H9 (cell line): ENCODE data around the gene ZFYVE27. TPM values are rescaled to one million over a fixed set of nuclear protein-coding genes. Genes with fewer than 3 reads are reported as not detected.

ENCODE experiments used
- DNase-seq: peaks from one replicate; pipeline ENCODE4 v3.0.0-alpha.2; 2017
- H2AFZ ChIP-seq: one replicate; pipeline ENCODE4 v1.6.1; 2013; ENCODE audit warnings: mild to moderate bottlenecking, low read length, control low read depth, moderate library complexity
- H2AK5ac ChIP-seq: 2 replicates; pipeline ENCODE4 v1.6.1; 2013; ENCODE audit warnings: low read length, control low read depth, mixed read lengths; ENCODE audit not compliant: insufficient read length
- H2BK120ac ChIP-seq: one replicate; pipeline ENCODE4 v1.6.1; 2013; ENCODE audit warnings: low read depth, mild to moderate bottlenecking, low read length, control low read depth, inconsistent platforms; ENCODE audit not compliant: poor library complexity, severe bottlenecking
- H2BK12ac ChIP-seq: 2 replicates; pipeline ENCODE4 v1.6.1; 2013; ENCODE audit warnings: low read length, control low read depth, mixed read lengths, low read depth; ENCODE audit not compliant: insufficient read length
- H2BK15ac ChIP-seq: 2 replicates; pipeline ENCODE4 v1.6.1; 2013; ENCODE audit warnings: low read depth, low read length, control low read depth
- H2BK20ac ChIP-seq: one replicate; pipeline ENCODE4 v1.6.1; 2013; ENCODE audit warnings: low read depth, mild to moderate bottlenecking, low read length, control low read depth, inconsistent platforms; ENCODE audit not compliant: poor library complexity, severe bottlenecking
- H2BK5ac ChIP-seq: 2 replicates; pipeline ENCODE4 v1.6.1; 2013; ENCODE audit warnings: low read length, control low read depth, mixed read lengths; ENCODE audit not compliant: insufficient read length
- H3K14ac ChIP-seq: 2 replicates; pipeline ENCODE4 v1.6.1; 2013; ENCODE audit warnings: low read length, control low read depth; ENCODE audit not compliant: insufficient read depth
- H3K18ac ChIP-seq: 2 replicates; pipeline ENCODE4 v1.6.1; 2013; ENCODE audit warnings: low read depth, mild to moderate bottlenecking, mixed read lengths, low read length, control low read depth; ENCODE audit not compliant: insufficient read length
- H3K23ac ChIP-seq: 2 replicates; pipeline ENCODE4 v1.6.1; 2013; ENCODE audit warnings: low read length, control low read depth, mixed read lengths, low read depth; ENCODE audit not compliant: insufficient read length
- H3K23me2 ChIP-seq: 2 replicates; pipeline ENCODE4 v1.6.1; 2013; ENCODE audit warnings: low read depth, mild to moderate bottlenecking, mixed read lengths, low read length, control low read depth; ENCODE audit not compliant: insufficient read length, poor library complexity, severe bottlenecking
- H3K27ac ChIP-seq: 2 replicates; pipeline ENCODE4 v1.5.1; 2013; ENCODE audit warnings: low read length, control low read depth, mixed read lengths, low read depth; ENCODE audit not compliant: insufficient read length
- H3K27me3 ChIP-seq: 2 replicates; pipeline ENCODE4 v1.6.1; 2013; ENCODE audit warnings: low read length, control low read depth, inconsistent platforms; ENCODE audit not compliant: insufficient read depth
- H3K4ac ChIP-seq: 2 replicates; pipeline ENCODE4 v1.6.1; 2013; ENCODE audit warnings: low read depth, mild to moderate bottlenecking, control low read depth, inconsistent platforms, low read length, moderate library complexity
- H3K4me1 ChIP-seq: 2 replicates; pipeline ENCODE4 v1.6.1; 2013; ENCODE audit warnings: low read length, control low read depth, inconsistent platforms; ENCODE audit not compliant: insufficient read depth
- H3K4me2 ChIP-seq: 2 replicates; pipeline ENCODE4 v1.6.1; 2013; ENCODE audit warnings: low read length, control low read depth, mixed read lengths; ENCODE audit not compliant: insufficient read length, insufficient read depth
- H3K56ac ChIP-seq: 2 replicates; pipeline ENCODE4 v1.6.1; 2013; ENCODE audit warnings: low read depth, mild to moderate bottlenecking, mixed read lengths, low read length, control low read depth; ENCODE audit not compliant: insufficient read length
- H3K79me1 ChIP-seq: 2 replicates; pipeline ENCODE4 v1.6.1; 2013; ENCODE audit warnings: low read depth, mild to moderate bottlenecking, moderate library complexity, low read length, control low read depth, inconsistent platforms; ENCODE audit not compliant: insufficient read depth, poor library complexity, severe bottlenecking
- H3K79me2 ChIP-seq: 2 replicates; pipeline ENCODE4 v1.6.1; 2013; ENCODE audit warnings: low read length, control low read depth, inconsistent platforms; ENCODE audit not compliant: insufficient read depth
- H3K9ac ChIP-seq: 2 replicates; pipeline ENCODE4 v1.6.1; 2013; ENCODE audit warnings: low read length, control low read depth, mixed read lengths; ENCODE audit not compliant: insufficient read length; ENCODE audit errors: extremely low read depth
- H3K9me3 ChIP-seq: one replicate; pipeline ENCODE4 v1.6.1; 2013; ENCODE audit warnings: low read depth, low read length, inconsistent platforms; ENCODE audit not compliant: control insufficient read depth
- H3T11ph ChIP-seq: one replicate; pipeline ENCODE4 v1.6.1; 2013; ENCODE audit warnings: mild to moderate bottlenecking, low read length, control low read depth, inconsistent platforms
- H4K20me1 ChIP-seq: one replicate; pipeline ENCODE4 v1.6.1; 2013; ENCODE audit not compliant: control insufficient read depth, insufficient read length, insufficient read depth
- H4K5ac ChIP-seq: 2 replicates; pipeline ENCODE4 v1.6.1; 2013; ENCODE audit warnings: low read depth, mild to moderate bottlenecking, mixed read lengths, low read length, control low read depth; ENCODE audit not compliant: insufficient read length
- H4K8ac ChIP-seq: replicated peaks from 2 replicates; pipeline ENCODE4 v1.6.1; 2013; ENCODE audit warnings: low read length, control low read depth, mixed read lengths, low read depth; ENCODE audit not compliant: insufficient read length
- H4K91ac ChIP-seq: 2 replicates; pipeline ENCODE4 v1.6.1; 2013; ENCODE audit warnings: low read depth, mild to moderate bottlenecking, moderate library complexity, mixed read lengths, low read length, control low read depth; ENCODE audit not compliant: insufficient read length
- H3K27ac Mint-ChIP-seq, 3 experiments: 2 replicates in 2 of 3; 3 replicates in 1 of 3; pipeline ENCODE4 v1.8.0; 2020 to 2021; ENCODE audit warnings: mixed read lengths in 3 of 3, mild to moderate bottlenecking in 1 of 3, moderate library complexity in 1 of 3
- H3K27me3 Mint-ChIP-seq: 2 replicates; pipeline ENCODE4 v1.8.0; 2021; ENCODE audit warnings: low read depth, mild to moderate bottlenecking, moderate library complexity, mixed read lengths
- H3K36me3 Mint-ChIP-seq, 3 experiments: 2 replicates in 2 of 3; 3 replicates in 1 of 3; pipeline ENCODE4 v1.8.0; 2020 to 2021; ENCODE audit warnings: low read depth in 3 of 3, mixed read lengths in 3 of 3; ENCODE audit not compliant: insufficient read depth in 1 of 3
- H3K4me1 Mint-ChIP-seq, 2 experiments: 2 replicates each; pipeline ENCODE4 v1.8.0; 2020; ENCODE audit warnings: mixed read lengths in 2 of 2
- H3K4me3 Mint-ChIP-seq, 2 experiments: 2 replicates in 1 of 2; 3 replicates in 1 of 2; pipeline ENCODE4 v1.8.0; 2020 to 2021; ENCODE audit warnings: mild to moderate bottlenecking in 2 of 2, mixed read lengths in 2 of 2, moderate library complexity in 1 of 2
- H3K9me3 Mint-ChIP-seq, 2 experiments: 2 replicates in 1 of 2; 3 replicates in 1 of 2; pipeline ENCODE4 v1.8.0; 2020; ENCODE audit warnings: mild to moderate bottlenecking in 2 of 2, mixed read lengths in 2 of 2, moderate library complexity in 1 of 2
- CTCF ChIP-seq: fragments of 200-600 bp; sonication (generic); conservative IDR thresholded peaks from 3 replicates; pipeline ENCODE4 v1.8.0; 2021; ENCODE audit warnings: antibody characterized with exemption, mild to moderate bottlenecking
- WGBS: extraction: QIAGEN DNeasy Blood & Tissue Kit; methylation state at CpG from one replicate; pipeline ENCODE4 v1.1.7; 2013; ENCODE audit warnings: missing lambda C conversion rate, low lambda C conversion rate, mixed read lengths; ENCODE audit not compliant: insufficient read length; ENCODE audit errors: extremely low coverage; 5-methylcytosine and 5-hydroxymethylcytosine counted together
- total RNA-seq: library from RNA; stranded (reverse); gene quantifications from 2 replicates; pipeline ENCODE4 v1.2.1, GENCODE V29; 2021

The ZFYVE27 gene
- total RNA-seq, 1 experiment from 2014 or later: 33.2 TPM

DNA sequence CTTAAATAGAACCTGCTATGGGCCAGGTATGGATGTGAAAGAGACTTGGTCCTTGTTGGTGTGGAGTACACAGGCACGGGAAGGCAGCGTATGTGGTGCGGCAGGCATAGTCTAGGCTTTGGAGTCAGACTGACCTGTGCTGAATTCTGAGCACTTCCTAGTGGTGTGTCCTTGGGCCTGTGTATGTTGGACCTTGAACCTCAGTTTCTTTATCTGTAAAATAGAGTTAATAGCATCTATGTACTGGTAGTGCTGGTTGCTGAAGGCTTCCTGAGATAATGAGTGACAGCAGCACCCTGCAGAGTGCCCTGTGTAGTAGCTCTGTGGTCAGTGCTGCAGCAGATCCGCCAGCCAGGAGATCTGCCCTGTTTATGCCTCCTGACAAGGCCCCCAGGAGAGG lies 40.2 kb downstream of the ZFYVE27 start:
- no peak overlapping the region for H3K9ac ChIP-seq
- no CpG with 5 or more reads among the region's 4 CpGs for WGBS
- H4K91ac ChIP-seq: no peak overlapping the region
- no peaks in the 10 kb centered on the region for H3K23me2 ChIP-seq
- no peak for DNase-seq
- H4K8ac ChIP-seq: no peak overlapping the region
- TF ChIP-seq CTCF: no peak
- Mint-ChIP-seq H3K27me3 (peaks cover 32% of the 10 kb centered on the region), H3K4me3 (no peak overlapping the region), H3K4me1 (peaks cover 27 to 51% of the 10 kb centered on the region in 2 experiments), H3K9me3 (peaks cover 0 to 2% of the 10 kb centered on the region in 2 experiments; a peak in 1 of 5 replicates), H3K27ac (no peak overlapping the region; a peak in 1 of 7 replicates), H3K36me3 (no peaks in the 10 kb centered on the region)
- no peak overlapping the region for H3K27ac ChIP-seq
- no peak overlapping the region for H2BK5ac ChIP-seq
- no peak overlapping the region for H3K56ac ChIP-seq
- no peaks in the 10 kb centered on the region for H4K20me1 ChIP-seq
- peaks cover 8% of the 10 kb centered on the region; the same call in 1 of the 2 replicates for H3K27me3 ChIP-seq
- no peak overlapping the region for H3K14ac ChIP-seq
- H3K79me1 ChIP-seq: no peaks in the 10 kb centered on the region
- no peak overlapping the region for H2AFZ ChIP-seq
- H2BK120ac ChIP-seq: no peak overlapping the region
- H3K18ac ChIP-seq: no peak overlapping the region
- H3K79me2 ChIP-seq: no peaks in the 10 kb centered on the region
- no peaks in the 10 kb centered on the region for H3K9me3 ChIP-seq
- H3K4ac ChIP-seq: no peak overlapping the region
- H4K5ac ChIP-seq: no peak overlapping the region
- no peak overlapping the region for H2BK12ac ChIP-seq
- H3K4me1 ChIP-seq: peaks cover 1% of the 10 kb centered on the region; the same call in 1 of the 2 replicates
- no peak overlapping the region for H2AK5ac ChIP-seq
- H2BK15ac ChIP-seq: no peak overlapping the region
- no peak overlapping the region for H3K23ac ChIP-seq
- H3T11ph ChIP-seq: no peak overlapping the region
- H2BK20ac ChIP-seq: no peak overlapping the region
- no peak overlapping the region for H3K4me2 ChIP-seq
